ENCODE data around the gene ARFGAP3. TPM values are rescaled to one million over a fixed set of nuclear protein-coding genes. Genes with fewer than 3 reads are reported as not detected.

The ARFGAP3 gene
- total RNA-seq, 4 donors from 2014 or later: 40.6 to 67.9 (median 49.1) TPM

GRCh38 chr22:42791721-42792452, 65.2 kb downstream of the ARFGAP3 start:
- ATAC-seq: peak; percentile 48
- Histone ChIP-seq H3K27me3 (no peaks in the 10 kb centered on the region), H3K27ac (peak overlapping the region in 3 of 4 donors; percentile 44 to 66 (median 62)), H3K9me3 (no peaks in the 10 kb centered on the region), H3K36me3 (peaks cover 0 to 23% of the 10 kb centered on the region in 2 donors), H3K4me1 (peaks cover 0 to 35% (median 8%) of the 10 kb centered on the region in 3 donors), H3K4me3 (no peak overlapping the region)
- no CpG with 5 or more reads among the region's 20 CpGs for WGBS, 2 donors (ENCODE audit: low coverage in 1 of 2)
- TF ChIP-seq EP300 (IDR thresholded peaks at IDR 0.05) (no peak), CTCF (IDR thresholded peaks at IDR 0.05) (no peak), POLR2AphosphoS5 (IDR thresholded peaks at IDR 0.05) (peak; percentile 52)

- peaks cover 0 to 21% (median 8%) of the 10 kb centered on the region in 3 donors for H3K4me1 ChIP-seq
- WGBS, 2 donors (ENCODE audit: low coverage in 1 of 2): 97% methylated on average over 5 of the region's 11 CpGs; no CpG with 5 or more reads in 1 of the 2 donors
- TF ChIP-seq POLR2AphosphoS5 (IDR thresholded peaks at IDR 0.05) (no peak), CTCF (IDR thresholded peaks at IDR 0.05) (no peak)
- H3K27ac ChIP-seq: no peak overlapping the region
- no peak overlapping the region for H3K4me3 ChIP-seq
- H3K9me3 ChIP-seq: no peaks in the 10 kb centered on the region
- peaks cover 4% of the 10 kb centered on the region for H3K27me3 ChIP-seq
- no peak for ATAC-seq
- no peaks in the 10 kb centered on the region for H3K36me3 ChIP-seq
These were observed 68.6 kb downstream of the ARFGAP3 start for GRCh38 chr22:42788466-42788865.

- H3K27ac ChIP-seq: no peak overlapping the region
- H3K36me3 ChIP-seq: no peaks in the 10 kb centered on the region
- ATAC-seq: no peak
- no peaks in the 10 kb centered on the region for H3K9me3 ChIP-seq
- TF ChIP-seq POLR2AphosphoS5 (IDR thresholded peaks at IDR 0.05): no peak
- TF ChIP-seq EP300 (IDR thresholded peaks at IDR 0.05): no peak
- no peak for TF ChIP-seq POLR2A (IDR thresholded peaks at IDR 0.05)
- TF ChIP-seq CTCF (IDR thresholded peaks at IDR 0.05): no peak
- peaks cover 0 to 21% (median 8%) of the 10 kb centered on the region in 3 donors for H3K4me1 ChIP-seq
- peaks cover 4% of the 10 kb centered on the region for H3K27me3 ChIP-seq
- WGBS, 2 donors (ENCODE audit: low coverage in 1 of 2): 77 to 86% methylated on average over 7 to 10 of the region's 12 CpGs
- H3K4me3 ChIP-seq: no peak overlapping the region
These were observed 69.1 kb downstream of the ARFGAP3 start for GRCh38 chr22:42788021-42788420.

- 83% methylated on average over 2 of the region's 14 CpGs; no CpG with 5 or more reads in 1 of the 2 donors for WGBS, 2 donors (ENCODE audit: low coverage in 1 of 2)
- no peak for ATAC-seq
- TF ChIP-seq POLR2A (IDR thresholded peaks at IDR 0.05) (no peak), CTCF (IDR thresholded peaks at IDR 0.05) (no peak), EP300 (IDR thresholded peaks at IDR 0.05) (no peak), POLR2AphosphoS5 (IDR thresholded peaks at IDR 0.05) (no peak)
- peaks cover 0 to 18% (median 8%) of the 10 kb centered on the region in 3 donors for H3K4me1 ChIP-seq
- H3K4me3 ChIP-seq: no peak overlapping the region
- H3K9me3 ChIP-seq: no peaks in the 10 kb centered on the region
- H3K36me3 ChIP-seq: no peaks in the 10 kb centered on the region
- no peak overlapping the region for H3K27ac ChIP-seq
- H3K27me3 ChIP-seq: peaks cover 4% of the 10 kb centered on the region
These were observed 69.7 kb downstream of the ARFGAP3 start for GRCh38 chr22:42787357-42787736.

Data from gastroesophageal sphincter (tissue), 4 donors.